A549 treated with AZD2906 at 1 μM for 4 hours (cell line): ENCODE measurements around the gene RNASEH2B. TPM values are rescaled to one million over a fixed set of nuclear protein-coding genes. Genes with fewer than 3 reads are reported as not detected.

ENCODE experiments used
- total RNA-seq: library from RNA; stranded (reverse); fragments of 200-300 nt; extraction: Qiagen RNA extraction; gene quantifications from 5 replicates; pipeline ENCODE4 v1.2.3, GENCODE V29; 2022

RNASEH2B gene, protein sequence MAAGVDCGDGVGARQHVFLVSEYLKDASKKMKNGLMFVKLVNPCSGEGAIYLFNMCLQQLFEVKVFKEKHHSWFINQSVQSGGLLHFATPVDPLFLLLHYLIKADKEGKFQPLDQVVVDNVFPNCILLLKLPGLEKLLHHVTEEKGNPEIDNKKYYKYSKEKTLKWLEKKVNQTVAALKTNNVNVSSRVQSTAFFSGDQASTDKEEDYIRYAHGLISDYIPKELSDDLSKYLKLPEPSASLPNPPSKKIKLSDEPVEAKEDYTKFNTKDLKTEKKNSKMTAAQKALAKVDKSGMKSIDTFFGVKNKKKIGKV
- 24.9 to 27.5 TPM (median 25.7 TPM) in 5 replicates for total RNA-seq

GRCh38 chr13:50909605-50910484 is at the start of gene RNASEH2B:
TSS of gene RNASEH2B (plus strand) at chr13:50909791. CDS start at chr13:50910077, 286 bp downstream.

Other genes starting within 250 kb of the RNASEH2B start
- gene DLEU7, start 66.1 kb upstream of the RNASEH2B start, total RNA-seq, result not detected in 5 replicates
- gene C13orf42, start 201.5 kb downstream of the RNASEH2B start, total RNA-seq, result not detected in 5 replicates